TTC549 (cell line): ENCODE measurements around the gene TRIM60.
"Not testable (repeated sequence)": the region's sequence is repeated elsewhere in the genome, so short reads cannot be mapped to it uniquely, and the experiment has no call there.

Experiments
- FAIRE-seq: peaks from 2 replicates; lab custom pipeline; 2012; peaks lifted over from hg19 to GRCh38; lab: Jason Lieb, UNC

TRIM60 gene

DNA sequence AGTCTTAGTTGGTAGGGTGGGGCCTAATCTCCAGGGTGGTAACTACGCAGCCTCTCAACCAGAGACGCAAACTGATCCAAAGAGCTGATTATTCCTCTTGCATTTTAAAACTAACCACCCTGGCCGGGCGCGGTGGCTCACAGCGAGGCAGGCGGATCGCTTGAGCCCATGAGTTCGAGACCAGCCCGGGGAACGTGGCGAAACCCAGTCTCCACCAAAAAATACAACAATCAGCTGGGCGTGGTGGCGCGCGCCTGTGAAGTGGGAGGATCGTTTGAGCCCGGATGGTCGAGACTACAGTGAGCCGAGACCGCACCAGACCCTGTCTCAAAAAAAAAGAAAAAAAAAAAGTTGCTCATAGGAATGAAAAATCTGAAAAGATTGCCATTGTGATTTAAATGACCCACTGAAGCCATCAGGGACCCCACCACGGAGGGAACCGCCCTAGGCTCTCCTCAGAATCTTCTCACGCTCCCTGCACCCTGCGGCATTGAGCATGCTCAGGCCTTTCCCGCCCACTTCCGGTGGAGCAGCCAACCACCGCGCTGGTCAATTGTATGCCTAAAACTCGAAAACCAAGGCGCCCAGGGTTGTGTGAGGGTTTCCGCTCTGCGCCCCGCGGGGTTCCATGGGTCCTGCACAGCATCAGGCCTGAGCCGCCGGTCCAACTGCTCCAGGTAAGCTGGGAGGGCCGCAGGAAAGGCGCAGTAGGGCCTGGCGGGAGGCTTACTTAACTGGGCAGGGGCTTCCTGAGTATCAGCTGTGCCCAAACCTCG is at the start of gene TRIM60:
TRIM60 (plus strand) TSS at position 564 of the 776 bp plus-strand sequence. CDS start 8,074 bp downstream, outside the sequence.
- no peak for FAIRE-seq

DNA sequence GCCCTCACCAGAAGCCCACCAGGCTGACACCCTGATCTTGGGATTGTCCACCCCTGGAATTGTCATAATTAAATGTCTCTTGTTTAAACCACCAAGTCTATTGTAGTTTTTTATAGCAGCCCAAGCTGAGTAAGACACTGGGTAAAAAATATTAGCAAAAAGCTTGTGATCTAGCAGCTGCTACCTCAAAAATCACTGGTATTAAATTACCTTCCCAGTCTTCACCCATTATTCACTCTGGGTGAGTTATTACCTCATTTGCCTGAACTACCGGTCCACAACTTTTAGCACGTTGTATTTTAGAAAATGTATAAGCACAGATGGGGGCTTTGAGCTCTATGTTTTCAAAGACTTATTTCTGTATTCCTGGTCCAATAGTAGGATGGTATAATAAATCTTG is 42.3 kb upstream of the TRIM60 start:
- FAIRE-seq, result no peak

DNA sequence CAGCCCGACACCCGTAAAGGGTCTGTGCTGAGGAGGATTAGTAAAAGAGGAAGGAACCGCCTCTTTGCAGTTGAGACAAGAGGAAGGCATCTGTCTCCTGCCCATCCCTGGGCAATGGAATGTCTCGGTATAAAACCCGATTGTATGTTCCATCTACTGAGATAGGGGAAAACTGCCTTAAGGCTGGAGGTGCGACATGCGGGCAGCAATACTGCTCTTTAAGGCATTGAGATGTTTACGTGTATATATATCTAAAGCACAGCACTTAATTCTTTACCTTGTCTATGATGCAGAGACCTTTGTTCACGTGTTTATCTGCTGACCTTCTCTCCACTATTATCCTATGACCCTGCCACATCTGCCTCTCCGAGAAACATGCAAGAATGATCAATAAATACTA is 41.0 kb upstream of the TRIM60 start:
- FAIRE-seq, result not testable (repeated sequence)

DNA sequence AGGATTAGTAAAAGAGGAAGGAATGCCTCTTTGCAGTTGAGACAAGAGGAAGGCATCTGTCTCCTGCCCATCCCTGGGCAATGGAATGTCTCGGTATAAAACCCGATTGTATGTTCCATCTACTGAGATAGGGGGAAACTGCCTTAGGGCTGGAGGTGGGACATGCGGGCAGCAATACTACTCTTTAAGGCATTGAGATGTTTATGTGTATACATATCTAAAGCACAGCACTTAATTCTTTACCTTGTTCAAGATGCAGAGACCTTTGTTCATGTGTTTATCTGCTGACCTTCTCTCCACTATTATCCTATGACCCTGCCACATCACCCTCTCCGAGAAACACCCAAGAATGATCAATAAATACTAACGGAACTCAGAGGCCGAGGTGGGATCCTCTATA is 35.7 kb upstream of the TRIM60 start:
- not testable (repeated sequence) for FAIRE-seq

DNA sequence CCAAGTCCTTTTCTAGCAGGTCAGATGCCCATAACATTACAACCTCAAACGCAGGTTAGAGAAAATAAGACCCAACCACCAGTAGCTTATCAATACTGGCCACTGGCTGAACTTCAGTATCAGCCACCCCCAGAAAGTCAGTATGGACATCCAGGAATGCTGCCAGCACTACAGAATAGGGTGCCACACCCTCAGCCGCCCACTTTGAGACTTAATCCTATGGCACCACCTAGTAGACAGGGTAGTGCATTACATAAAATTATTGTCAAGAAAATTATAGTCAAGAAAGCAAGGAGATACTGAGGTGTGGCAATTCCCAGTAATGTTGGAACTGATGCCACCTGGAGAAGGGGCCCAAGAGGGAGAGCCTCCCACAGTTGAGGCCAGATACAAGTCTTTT is 34.5 kb upstream of the TRIM60 start:
- FAIRE-seq, result no peak

DNA sequence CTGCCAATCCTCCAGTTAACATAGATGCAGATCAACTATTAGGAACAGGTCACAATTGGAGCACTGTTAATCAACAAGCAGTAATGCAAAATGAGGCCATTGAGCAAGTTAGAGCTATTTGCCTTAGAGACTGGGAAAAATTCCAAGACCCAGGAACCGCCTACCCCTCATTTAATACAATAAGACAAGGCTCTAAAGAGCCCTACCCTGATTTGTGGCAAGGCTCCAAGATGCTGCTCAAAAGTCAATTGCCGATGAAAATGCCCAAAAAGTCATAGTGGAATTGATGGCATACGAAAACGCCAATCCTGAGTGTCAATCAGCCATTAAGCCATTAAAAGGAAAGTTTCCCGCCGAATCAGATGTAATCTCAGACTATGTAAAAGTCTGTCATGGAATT is 33.9 kb upstream of the TRIM60 start:
- FAIRE-seq, result no peak

DNA sequence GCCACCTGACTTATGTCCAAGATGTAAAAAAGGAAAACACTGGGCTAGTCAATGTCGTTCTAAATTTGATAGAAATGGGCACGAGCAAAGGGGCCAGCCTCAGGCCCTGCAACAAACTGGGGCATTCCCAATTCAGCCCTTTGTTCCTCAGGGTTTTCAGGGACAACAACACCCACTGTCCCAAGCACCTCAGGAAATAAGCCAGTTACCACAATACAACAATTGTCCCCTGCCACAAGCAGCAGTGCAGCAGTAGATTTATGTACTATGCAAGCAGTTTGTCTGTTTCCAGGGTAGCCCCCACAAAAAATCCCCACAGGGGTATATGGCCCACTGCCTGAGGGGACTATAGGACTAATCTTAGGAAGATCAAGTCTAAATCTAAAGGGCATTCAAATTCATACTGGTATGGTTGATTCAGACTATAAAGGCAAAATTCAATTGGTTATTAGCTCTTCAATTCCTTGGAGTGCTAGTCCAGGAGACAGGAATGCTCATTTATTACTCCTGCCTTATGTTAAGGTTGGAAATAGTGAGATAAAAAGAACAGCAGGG is 33.2 kb upstream of the TRIM60 start:
- FAIRE-seq, result not testable (repeated sequence)

DNA sequence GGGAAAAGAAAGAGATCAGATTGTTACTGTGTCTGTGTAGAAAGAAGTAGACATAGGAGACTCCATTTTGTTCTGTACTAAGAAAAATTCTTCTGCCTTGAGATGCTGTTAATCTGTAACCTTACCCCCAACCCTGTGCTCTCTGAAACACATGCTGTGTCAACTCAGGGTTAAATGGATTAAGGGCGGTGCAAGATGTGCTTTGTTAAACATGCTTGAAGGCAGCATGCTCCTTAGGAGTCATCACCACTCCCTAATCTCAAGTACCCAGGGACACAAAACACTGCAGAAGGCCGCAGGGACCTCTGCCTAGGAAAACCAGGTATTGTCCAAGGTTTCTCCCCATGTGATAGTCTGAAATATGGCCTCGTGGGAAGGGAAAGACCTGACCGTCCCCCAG is 29.8 kb upstream of the TRIM60 start:
- not testable (repeated sequence) for FAIRE-seq

DNA sequence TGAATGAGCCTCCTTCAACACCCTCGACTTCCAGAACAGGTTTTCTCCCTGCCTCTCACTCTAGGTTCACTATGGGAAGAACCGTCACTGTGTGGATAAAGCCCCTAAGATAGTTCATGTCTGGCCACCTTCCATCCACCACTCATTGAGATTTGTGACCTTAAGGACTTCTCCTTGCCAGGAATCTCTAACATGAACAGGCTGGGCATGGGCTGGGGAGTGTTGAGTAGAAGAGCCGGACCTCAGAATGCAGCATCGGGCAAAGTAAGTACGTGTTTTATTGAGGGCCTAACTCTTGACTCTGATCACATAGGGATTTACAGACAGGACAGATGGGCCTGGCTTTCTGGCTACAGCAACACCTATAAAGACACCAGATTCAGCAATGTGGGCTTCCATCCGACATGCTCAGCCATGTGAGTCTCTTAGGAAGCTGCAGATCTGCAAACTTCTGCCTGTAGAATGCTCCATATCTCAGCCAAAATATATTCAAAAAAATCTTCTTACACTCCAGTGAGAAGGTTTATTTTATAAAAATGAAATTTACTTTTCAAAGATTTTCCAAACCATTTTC is 26.4 kb upstream of the TRIM60 start:
- no peak for FAIRE-seq

DNA sequence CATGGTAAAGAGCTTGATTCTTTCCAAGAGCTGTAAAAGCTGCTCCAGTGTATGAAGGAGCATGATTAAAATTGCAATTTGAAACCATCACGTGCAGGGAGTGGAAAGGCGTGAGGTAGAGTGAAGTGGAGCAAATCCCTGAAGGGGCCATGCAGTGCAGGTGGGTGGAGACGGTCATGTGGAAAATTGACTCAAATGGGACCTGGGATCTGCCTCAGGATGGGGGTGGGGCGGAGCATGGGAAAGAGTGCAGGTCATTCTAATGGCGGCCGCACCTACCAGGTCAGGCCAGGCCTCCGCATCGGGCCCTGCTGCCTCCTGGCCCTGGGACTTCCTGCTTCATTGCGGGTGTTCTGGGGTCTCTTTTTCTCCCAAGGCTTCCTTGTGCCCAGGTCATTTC is 25.3 kb upstream of the TRIM60 start:
- no peak for FAIRE-seq

DNA sequence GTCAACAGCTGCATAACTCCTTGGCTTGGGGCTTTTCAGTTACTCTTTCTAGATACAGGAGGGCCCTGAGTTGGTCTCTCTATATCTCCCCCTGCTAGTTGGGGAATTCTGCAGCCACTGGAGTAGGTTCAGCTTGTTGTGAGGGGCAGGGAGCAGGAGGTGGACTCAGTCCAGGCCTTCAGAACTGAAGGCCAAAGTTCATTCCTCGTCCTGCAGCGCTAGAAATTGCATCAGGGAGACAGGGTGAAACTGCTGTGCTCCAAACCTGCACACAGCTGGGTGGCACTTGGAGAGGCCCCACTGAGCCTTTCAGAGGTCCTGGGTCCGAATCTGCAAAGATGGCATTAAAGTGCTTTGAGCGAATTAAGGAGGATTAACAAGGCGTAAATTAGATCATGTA is 24.9 kb upstream of the TRIM60 start:
- FAIRE-seq, result no peak

DNA sequence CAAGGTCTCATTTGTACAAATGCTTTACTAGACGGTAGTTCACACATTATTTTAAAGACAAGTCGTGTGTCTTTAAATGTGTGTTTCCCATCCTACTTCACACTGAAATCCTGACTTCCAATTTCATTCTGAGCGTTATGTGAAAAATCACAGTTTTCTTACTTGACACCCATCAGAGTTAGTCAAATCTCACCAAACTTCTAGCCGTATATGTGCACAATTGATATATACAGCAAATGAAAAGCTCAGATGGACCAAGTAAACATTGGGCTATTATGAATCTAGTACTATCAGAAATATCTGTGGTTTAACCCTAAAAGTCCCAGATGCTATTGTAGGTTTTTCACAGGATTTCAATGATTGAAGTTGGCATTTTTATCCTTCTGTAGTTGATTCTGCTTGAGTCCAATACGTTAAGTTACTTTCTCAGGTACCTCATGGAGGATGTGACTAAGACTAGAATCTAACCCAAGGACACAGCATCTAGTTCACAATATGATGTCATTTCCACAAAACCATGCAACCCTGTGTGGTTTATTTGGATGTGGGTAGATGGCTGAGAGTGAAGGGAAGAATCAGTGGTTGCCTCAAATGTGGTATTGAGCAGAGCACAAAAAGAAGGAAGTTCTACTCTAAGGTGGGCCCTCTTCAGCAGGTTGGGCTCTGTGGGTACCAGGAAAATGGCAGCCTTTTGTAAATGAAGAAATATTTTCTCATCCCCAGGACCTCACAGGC is 22.1 kb upstream of the TRIM60 start:
- FAIRE-seq, result no peak

DNA sequence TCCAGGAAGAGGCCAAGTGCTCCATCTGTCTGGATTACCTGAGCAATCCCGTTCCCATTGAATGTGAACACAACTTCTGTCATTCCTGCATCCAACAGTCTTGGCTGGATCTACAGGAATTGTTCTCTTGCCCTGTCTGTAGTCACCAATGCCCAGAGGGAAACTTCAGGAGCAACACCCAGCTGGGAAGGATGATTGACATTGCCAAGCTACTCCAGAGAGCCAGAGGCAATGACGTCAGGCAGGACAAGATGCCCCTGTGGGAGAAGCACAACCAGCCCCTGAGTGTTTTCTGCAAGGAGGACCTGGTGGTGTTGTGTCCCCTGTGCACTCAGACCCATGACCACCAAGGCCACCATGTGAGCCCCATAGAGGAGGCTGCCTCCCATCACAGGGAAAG is 21.3 kb upstream of the TRIM60 start:
- FAIRE-seq, result no peak

DNA sequence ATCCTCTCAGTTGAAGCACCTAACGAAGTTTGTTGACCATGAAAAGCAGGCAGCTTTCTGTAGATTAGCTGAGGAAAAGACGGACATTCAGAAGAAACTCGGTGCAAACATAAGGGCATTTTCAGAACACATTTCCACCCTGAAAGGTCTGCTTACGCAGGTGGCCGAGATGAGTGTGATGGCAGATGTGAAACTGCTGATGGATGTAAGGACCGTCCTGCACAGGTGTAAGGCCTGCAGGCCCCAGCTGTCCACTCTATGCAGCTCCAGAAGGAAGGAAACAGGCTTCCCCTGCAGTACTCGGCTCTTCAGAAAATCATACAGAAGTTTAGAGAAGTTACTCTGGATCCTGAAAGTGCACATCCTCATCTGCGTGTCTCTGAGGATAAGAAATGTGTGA is 20.8 kb upstream of the TRIM60 start:
- no peak for FAIRE-seq

DNA sequence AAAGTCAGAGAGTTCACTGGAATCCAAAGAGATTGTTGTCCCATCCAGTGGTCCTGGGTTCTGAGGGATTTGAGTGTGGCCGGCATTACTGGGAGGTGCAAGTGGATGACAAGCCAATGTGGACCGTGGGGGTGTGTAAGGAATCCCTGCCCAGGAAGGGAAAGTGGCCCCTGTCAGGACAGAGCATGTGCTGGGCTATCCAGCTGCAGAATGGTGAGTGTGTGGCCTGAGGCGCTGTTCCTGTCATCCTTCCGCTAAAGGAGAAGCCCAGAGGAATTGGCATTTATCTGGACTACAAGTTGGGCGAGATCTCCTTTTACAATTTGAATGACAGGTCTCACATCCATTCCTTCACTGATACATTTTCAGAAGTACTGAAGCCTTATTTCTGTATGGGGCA is 20.4 kb upstream of the TRIM60 start:
- no peak for FAIRE-seq

DNA sequence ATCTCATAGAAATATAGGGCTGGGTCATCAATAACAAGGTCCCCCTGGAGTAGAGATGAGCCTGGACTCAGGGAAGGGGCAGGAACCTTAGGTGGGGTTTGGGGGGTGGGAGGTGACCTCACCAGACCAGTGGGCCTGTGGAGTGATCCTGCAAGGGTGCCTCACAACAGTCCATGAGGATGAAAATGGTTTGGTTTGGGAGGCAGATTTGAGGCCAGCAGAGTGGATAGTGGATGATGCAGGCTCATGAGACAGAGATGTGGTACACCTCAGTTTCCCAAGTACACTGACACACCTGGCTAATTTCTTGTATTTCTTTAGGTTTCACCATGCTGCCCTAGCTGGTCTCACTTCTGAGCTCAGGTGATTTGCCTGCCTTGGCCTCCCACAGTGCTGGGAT is 18.1 kb upstream of the TRIM60 start:
- no peak for FAIRE-seq

DNA sequence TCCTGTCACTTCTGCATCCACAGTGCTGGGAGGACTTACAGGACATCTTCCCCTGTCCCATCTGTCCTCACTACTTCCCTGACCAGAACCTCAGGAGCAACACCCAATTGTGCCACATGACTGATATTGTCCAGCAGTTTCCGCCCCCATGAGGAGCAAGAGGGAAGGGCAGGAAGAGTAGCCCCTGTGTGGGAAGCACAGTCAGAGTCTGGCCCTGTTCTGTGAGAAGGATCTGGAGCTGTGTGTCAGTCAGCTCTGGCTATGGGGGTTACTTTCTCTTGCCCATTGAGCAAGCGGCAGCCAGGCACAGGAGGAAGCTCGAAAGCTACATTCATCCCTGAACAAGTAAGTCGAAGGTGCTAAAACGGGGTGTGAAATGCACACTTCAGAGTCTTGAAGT is 14.8 kb upstream of the TRIM60 start:
- no peak for FAIRE-seq

DNA sequence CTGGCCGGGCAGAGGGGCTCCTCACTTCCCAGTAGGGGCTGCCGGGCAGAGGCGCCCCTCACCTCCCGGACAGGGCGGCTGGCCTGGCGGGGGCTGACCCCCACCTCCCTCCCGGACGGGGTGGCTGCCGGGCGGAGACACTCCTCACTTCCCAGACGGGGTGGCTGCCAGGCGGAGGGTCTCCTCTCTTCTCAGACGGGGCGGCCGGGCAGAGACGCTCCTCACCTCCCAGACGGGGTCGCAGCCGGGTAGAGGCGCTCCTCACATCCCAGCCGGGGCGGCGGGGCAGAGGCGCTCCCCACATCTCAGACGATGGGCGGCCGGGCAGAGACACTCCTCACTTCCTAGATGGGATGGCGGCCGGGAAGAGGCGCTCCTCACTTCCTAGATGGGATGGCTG is 11.8 kb upstream of the TRIM60 start:
- not testable (repeated sequence) for FAIRE-seq

DNA sequence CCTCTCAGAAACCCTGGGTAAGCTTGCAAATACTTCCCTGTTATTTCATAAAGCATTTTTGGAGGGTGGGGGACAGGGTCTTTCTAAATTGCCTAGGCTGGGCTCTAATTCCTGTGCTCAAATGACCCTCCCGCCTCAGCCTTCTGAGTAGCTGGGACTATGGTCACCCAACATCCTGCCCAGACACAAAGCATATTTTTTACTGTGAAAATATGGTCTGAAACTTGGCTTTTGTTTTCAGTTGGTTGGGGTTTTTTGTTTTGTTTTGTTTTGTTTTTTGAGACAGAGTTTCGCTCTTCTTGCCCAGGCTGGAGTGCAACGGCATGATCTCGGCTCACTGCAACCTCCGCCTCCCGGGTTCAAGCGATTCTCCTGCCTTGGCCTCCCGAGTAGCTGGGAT is 6.0 kb upstream of the TRIM60 start:
- FAIRE-seq, result not testable (repeated sequence)

DNA sequence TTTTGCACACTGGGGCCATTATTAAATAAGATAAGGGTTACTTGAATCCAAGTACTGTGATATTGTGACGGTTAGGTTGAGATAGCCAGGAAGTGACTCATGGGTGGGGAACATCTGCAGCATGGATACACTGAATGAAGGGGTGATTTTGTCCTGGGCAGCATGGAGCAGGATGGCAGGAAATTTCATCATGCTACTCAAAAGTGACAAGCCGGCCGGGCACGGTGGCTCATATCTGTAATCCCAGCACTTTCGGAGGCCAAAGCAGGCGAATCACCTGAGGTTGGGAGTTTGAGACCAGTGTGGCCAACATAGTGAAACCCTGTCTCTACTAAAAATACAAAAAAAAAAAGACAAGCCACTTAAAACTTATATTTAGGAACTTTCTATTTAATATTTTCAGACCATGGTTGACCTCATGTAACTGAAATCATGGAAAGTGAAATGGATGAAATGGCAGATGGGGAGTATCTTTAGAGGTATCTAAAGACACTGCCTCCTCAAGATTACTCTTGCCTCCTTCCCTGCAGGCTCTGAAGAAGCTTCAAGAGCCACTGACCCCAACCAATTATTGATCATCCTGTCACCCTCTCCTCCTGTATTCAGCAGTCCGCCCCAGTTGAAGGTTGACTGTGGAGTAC is 3.9 kb upstream of the TRIM60 start:
- FAIRE-seq, result no peak

DNA sequence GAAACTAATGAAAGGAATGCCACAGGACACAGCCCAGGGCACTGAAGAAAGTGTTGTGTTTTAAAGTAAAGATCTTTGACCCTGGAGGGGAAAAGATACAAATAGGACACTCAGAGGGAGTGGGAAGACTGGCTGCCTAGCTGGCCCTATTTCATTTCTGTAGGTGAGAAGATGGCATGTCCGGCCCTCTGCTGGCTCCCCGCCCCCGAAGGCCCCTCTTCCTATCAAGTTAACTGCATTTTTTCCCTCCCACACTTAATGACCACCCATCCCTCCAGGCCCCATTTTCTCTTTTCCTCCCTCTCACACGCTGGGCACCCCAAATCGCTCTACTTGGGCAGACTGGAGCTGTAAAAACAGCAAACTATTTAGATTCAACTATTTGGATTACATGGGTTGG is 16.4 kb downstream of the TRIM60 start:
- no peak for FAIRE-seq

DNA sequence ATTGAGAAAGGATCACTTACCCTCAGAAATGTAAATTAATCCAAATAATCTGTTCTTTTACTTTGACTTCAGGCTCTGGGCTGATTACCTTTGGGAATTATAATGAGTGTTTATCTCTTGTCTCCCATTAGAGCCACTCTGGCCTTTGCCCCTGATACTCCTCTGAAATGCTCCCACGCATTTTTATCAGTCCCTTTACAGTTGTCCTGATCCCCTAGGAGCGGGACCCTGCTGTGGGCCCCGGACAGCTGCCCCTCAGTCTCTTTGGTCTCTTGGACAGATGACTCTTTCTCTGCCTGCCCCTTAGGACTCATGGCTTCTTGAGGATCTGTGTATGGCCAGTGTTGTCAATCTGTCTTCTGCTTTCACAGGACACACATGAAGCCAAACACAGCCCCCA is 20.8 kb downstream of the TRIM60 start:
- FAIRE-seq, result no peak

DNA sequence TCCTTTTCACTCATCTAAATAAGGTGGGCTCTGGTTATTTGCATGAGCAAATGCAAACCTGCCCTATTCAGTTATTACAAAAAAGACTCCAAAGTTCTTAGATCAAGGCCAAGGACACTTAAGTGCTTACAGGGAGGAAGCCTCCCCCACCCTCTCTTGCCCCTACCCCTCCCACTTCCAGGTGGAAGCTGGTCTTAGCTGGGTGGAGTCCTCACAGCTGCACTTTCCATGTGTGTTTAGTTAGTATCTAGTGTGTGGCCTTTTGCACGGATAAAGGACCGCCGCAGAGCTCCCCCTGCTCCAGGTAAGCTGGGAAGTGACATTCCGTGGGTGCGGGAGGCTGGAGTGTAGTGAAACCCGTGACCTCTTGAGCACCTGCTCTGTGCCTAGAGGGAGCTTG is 21.8 kb downstream of the TRIM60 start, which contains the start of gene TRIM75:
TRIM75 (plus strand) TSS at position 222 of the 400 bp plus-strand sequence. CDS start 5,282 bp downstream, outside the sequence.
- FAIRE-seq, result no peak
